GM21381 (cell line): ENCODE results near the gene ASTL.
"Not testable (repeated sequence)": the region's sequence is repeated elsewhere in the genome, so short reads cannot be mapped to it uniquely, and the experiment has no call there.

Source experiments
- ATAC-seq: cut with Tn5 transposase; IDR thresholded peaks from one replicate; pipeline ENCODE4 v1.9.1; 2021; ENCODE audit warnings: mild to moderate bottlenecking, moderate library complexity; ENCODE audit not compliant: unreplicated experiment

Gene ASTL

GRCh38 chr2:96138179-96139145, at the start of gene ASTL:
Gene ASTL (minus strand): TSS chr2:96138502. CDS start chr2:96138436, 66 bp downstream.
- peak; percentile 38 for ATAC-seq

- ATAC-seq: no peak
These were observed 48.3 kb upstream of the ASTL start for GRCh38 chr2:96186562-96186961.

GRCh38 chr2:96185516-96185915, 47.2 kb upstream of the ASTL start:
- ATAC-seq: no peak

GRCh38 chr2:96184989-96185388, 46.7 kb upstream of the ASTL start:
- ATAC-seq: no peak

GRCh38 chr2:96184188-96184587, 45.9 kb upstream of the ASTL start:
- ATAC-seq: no peak

- no peak for ATAC-seq
These were observed 43.2 kb upstream of the ASTL start for GRCh38 chr2:96181529-96181928.

GRCh38 chr2:96180521-96180920, 42.2 kb upstream of the ASTL start:
- ATAC-seq: no peak

- no peak for ATAC-seq
These were observed 41.7 kb upstream of the ASTL start for GRCh38 chr2:96180002-96180401.

- ATAC-seq: no peak
These were observed 38.4 kb upstream of the ASTL start for GRCh38 chr2:96176661-96177060.

- no peak for ATAC-seq
These were observed 37.6 kb upstream of the ASTL start for GRCh38 chr2:96175951-96176350.

- ATAC-seq: peak; percentile 77
These were observed 36.2 kb upstream of the ASTL start for GRCh38 chr2:96174251-96175144.

- ATAC-seq: no peak
These were observed 33.5 kb upstream of the ASTL start for GRCh38 chr2:96171831-96172230.

- ATAC-seq: no peak
These were observed 32.3 kb upstream of the ASTL start for GRCh38 chr2:96170626-96171025.

GRCh38 chr2:96169868-96170507, 31.7 kb upstream of the ASTL start:
- ATAC-seq: no peak

GRCh38 chr2:96167407-96168013, 29.2 kb upstream of the ASTL start:
- ATAC-seq: no peak

GRCh38 chr2:96164459-96165184, 26.3 kb upstream of the ASTL start:
- ATAC-seq: peak; percentile 64

GRCh38 chr2:96163768-96164429, 25.6 kb upstream of the ASTL start:
- peak; percentile 57 for ATAC-seq

- no peak for ATAC-seq
These were observed 25.1 kb upstream of the ASTL start for GRCh38 chr2:96163415-96163767.

GRCh38 chr2:96161898-96162297, 23.6 kb upstream of the ASTL start:
- ATAC-seq: no peak

- not testable (repeated sequence) for ATAC-seq
These were observed 22.1 kb upstream of the ASTL start for GRCh38 chr2:96160366-96160765.
